ENCODE measurements around the gene MAPT.

DNA sequence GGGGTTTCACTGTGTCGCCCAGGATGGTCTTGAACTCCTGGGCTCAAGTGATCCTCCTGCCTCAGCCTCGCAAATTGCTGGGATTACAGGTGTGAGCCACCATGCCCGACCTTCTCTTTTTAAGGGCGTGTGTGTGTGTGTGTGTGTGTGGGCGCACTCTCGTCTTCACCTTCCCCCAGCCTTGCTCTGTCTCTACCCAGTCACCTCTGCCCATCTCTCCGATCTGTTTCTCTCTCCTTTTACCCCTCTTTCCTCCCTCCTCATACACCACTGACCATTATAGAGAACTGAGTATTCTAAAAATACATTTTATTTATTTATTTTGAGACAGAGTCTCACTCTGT, 108.6 kb downstream of the MAPT start:
- TF ChIP-seq, protein P1, sequence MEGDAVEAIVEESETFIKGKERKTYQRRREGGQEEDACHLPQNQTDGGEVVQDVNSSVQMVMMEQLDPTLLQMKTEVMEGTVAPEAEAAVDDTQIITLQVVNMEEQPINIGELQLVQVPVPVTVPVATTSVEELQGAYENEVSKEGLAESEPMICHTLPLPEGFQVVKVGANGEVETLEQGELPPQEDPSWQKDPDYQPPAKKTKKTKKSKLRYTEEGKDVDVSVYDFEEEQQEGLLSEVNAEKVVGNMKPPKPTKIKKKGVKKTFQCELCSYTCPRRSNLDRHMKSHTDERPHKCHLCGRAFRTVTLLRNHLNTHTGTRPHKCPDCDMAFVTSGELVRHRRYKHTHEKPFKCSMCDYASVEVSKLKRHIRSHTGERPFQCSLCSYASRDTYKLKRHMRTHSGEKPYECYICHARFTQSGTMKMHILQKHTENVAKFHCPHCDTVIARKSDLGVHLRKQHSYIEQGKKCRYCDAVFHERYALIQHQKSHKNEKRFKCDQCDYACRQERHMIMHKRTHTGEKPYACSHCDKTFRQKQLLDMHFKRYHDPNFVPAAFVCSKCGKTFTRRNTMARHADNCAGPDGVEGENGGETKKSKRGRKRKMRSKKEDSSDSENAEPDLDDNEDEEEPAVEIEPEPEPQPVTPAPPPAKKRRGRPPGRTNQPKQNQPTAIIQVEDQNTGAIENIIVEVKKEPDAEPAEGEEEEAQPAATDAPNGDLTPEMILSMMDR (IDR thresholded peaks at IDR 0.05), result no peak
- TF ChIP-seq POLR2A (IDR thresholded peaks at IDR 0.05) (no peak), EP300 (IDR thresholded peaks at IDR 0.05; ENCODE audit: low read depth) (no peak)
